Activated CD8-positive, alpha-beta memory T cell treated with anti-CD3 and anti-CD28 coated beads for 24 hours (primary cell): Measurements from ENCODE around the gene FHOD3.

Experiments
- DNase-seq: peaks from one replicate; pipeline ENCODE4 v3.0.0-alpha.2; 2020

FHOD3 gene

GRCh38 chr18:36640021-36640952 is 342.8 kb downstream of the FHOD3 start:
- DNase-seq: no peak

DNA sequence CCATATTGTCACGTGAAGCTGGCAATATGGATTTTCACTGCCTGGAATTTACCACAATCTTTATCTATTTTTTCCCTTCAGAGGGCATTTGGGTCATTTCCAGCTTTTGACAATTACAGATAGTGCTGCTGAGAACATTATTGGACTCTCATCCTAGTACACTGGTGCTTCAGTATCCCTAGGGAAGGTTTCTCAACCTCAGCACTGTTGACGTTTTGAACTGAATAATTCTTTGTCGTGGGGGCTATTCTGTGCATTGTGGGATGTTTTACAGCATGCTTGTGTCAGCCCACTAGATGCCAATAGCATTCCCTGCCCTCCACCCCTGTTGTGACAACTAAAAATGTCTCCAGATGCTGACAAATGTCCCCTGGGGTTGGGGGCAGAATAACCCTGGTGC is 345.5 kb downstream of the FHOD3 start:
- no peak for DNase-seq

GRCh38 chr18:36648803-36649202 is 351.3 kb downstream of the FHOD3 start:
- no peak for DNase-seq

DNA sequence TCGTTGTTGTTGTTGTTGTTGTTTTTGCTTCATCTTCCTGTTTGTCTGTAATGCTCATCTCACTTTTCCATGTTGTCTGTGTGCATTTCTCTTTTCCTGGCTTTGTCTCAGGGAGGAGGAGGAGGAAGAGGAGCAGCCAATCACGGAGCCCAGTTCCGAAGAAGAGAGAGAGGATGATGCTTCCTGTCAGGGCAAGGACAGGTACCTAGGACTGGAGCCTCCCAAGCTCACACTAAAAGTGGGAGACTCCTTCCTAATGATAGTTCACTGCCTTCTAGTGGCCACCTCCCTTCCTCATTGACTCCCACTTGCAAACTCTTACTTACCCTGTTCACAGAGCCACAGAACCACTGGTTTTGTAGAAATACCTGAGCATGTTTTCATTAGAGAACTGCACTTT is 351.7 kb downstream of the FHOD3 start:
- no peak for DNase-seq

DNA sequence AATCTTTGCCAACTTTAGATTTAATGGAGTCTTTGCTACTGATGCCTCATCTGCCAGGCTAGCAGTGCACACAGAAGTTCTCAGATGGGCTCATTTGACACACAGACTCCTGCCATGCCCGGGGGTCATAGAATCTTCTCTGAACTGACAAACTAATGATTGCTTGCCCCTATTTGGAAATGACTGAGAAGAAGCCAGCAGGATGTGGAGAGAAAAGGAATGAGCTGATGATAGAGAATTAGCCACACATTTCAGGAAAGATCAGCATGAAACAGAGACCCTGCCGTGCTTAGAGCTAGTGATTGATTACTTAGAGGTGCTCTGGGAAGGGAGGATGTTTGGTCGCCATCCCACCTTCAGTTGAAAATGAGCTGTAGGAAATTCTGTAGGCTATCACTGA is 352.8 kb downstream of the FHOD3 start:
- no peak for DNase-seq

- DNase-seq: no peak
Measured at GRCh38 chr18:36650906-36651305, 353.4 kb downstream of the FHOD3 start.

DNA sequence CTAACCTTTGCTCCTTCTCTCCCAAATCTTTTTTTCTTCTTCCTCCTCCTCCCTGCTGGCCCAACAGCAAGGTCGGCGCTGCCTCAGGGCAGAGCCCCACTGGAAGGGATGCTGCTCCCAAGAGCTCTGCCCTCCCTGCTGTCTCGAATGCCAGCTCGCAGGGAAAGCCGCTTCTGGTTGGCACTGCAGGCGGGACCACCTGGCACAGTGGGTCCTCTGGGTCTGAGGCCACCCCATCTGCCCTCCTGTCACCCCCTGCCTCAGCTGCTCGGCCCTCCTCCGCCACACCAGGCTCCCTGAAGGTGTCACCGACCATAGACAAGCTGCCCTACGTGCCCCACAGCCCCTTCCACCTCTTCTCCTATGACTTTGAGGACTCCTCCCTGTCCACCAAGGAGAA is 355.0 kb downstream of the FHOD3 start:
- DNase-seq: no peak

GRCh38 chr18:36653141-36653869 is 355.8 kb downstream of the FHOD3 start:
- no peak for DNase-seq

DNA sequence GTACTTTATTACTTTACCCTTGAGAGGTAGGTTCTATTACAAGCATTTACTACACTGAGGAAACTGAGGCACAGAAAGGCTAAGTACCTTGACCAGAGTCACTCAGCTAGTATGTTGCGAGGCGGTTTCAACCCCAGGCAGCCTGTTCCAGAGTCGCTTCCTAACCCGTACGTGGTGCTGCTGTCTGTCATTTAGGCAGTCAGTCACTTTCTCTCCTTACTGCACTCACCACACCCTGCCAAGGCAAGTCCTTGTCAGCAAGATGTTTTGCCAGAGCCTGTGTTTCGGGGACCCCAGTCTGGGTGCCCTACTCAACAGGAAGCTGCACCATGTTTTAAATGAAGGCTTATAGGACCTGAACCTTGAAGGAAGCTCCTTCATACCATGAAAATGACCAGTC is 356.4 kb downstream of the FHOD3 start:
- no peak for DNase-seq

DNA sequence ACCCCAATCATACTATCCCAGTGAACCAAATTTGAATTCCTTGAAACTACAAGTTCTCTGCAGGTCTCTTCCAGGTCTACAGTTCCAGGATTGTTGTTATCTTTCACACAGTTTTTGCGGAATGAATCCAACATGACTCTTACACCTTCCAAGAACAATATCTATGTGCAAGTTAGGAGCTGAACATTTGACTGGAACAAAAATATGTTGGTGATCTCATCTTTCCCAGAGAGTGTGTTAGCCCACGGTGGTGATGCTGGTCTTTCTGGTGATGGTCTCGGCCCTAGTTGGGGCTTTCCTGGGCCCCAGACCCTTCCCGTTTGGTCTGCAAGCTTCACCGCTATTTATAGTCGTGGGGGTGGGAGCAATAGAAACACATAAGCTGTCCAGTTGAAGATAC is 357.6 kb downstream of the FHOD3 start:
- no peak for DNase-seq

DNA sequence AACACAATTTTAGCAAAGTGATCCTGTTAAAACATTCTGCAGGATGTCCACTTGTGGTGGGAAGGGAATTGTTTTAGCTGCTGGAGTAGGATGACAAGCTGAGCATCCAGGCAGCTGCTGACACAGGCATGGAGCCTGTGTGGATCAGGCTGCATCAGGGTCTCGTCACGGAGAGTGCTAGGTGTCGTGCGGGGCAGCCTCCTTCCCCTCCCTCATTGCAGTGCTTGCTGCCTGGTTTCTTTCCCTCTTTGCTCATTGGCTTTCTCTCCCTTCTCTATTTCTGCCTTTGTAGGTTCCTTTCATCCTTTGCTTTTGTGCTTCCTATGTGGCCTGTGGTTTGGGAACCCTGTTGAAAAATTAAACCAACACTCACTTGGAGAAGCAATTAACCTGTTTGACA is 358.4 kb downstream of the FHOD3 start:
- no peak for DNase-seq

DNA sequence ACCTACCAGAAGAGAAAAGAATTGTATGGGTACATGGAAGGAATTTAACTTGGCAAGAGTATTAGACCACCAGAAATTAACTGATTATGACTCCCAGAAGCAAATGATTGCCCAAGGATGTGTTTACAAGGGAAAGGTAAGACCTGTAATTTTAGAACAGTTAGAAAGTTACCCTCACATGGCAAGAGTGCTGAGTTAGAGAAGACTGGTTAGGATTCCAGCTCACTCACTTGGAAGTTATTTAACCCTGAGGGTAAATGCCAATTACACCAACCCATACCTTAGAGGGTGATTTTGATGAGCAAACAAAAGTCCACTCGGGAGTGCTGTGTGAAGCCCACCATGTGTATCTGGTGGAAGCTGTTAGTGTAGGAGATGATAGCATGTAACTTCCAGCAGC is 361.1 kb downstream of the FHOD3 start:
- DNase-seq: no peak

DNA sequence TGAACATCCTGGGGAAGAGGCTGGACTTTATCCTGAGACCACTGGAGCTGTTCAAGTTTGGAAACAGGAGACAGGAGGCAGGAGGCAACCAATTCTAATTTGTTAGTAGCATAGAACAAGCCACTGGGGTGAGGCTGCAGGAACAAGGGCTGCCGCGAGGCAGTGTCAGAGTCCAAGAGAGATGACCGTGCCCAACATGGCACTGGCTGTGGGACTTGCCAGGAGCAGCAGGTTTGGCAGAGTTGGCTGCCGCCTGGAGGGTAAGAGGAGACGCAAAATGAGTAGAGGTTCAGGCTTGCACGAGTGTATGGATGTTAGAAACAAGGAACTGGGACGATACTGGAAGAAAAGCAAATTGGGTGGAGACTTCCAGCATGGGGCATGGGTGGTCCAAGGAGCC is 362.8 kb downstream of the FHOD3 start:
- DNase-seq: no peak

DNA sequence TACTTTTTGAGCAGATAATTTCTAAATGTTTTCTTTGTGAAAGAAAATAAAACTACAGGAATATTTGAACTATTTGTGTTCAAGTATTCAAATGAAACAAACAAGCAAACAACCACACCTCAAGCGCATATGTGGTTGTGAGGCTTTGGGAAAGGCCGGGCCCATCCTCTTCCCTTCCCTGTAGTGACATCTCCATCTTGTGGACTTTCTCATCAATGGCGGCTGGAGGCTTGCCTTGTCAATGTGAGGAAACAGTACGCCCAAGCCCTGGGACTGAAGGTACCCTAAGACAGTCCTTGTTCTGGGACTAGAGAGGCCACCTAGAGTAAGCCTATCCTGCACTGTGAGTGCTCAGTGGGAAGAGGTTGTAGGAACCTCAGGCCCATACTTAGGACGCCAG is 364.5 kb downstream of the FHOD3 start:
- no peak for DNase-seq

DNA sequence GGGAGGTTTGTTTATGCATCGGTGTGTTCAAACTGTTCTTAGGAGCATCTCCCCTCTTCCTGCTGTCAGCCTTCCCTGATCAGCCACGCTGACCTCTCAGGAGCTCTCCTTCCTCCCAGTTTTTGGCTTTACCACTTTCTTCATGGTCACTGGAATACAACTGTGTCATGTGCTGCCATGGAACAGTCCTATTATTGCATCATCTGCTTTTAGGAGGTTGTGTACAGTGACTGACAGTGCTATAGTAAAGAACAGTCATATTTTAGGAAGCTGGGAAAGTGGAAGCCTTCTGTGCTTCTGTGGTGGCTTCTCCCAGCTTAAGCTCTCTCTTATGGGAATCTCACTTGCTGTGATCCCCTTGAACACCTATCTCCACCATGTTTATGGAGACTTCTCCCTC is 365.8 kb downstream of the FHOD3 start:
- no peak for DNase-seq

GRCh38 chr18:36665952-36666351 is 368.4 kb downstream of the FHOD3 start:
- no peak for DNase-seq

DNA sequence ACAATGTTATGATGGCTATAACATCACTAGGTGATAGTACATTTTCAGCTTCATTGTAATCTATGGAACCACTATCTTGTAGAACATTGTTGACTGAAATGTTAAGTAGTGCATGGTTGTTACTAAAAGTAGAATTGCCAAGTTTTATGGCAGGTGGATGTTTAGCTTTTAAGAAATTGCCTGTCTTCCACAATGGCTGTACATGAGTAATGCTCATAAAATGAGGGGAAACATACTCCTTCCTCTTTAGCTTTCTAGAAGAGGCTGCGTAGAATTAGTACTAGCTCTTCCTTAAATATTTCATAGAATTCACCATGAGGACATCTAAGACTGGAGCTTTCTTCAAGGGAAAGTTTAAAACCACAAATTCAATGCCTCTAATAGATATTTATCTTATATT is 370.3 kb downstream of the FHOD3 start:
- DNase-seq: no peak

GRCh38 chr18:36668349-36668748 is 370.8 kb downstream of the FHOD3 start:
- DNase-seq: no peak

- DNase-seq: no peak
Measured at GRCh38 chr18:36672437-36673344, 375.2 kb downstream of the FHOD3 start.

- DNase-seq: no peak
Measured at GRCh38 chr18:36673452-36673851, 375.9 kb downstream of the FHOD3 start.

DNA sequence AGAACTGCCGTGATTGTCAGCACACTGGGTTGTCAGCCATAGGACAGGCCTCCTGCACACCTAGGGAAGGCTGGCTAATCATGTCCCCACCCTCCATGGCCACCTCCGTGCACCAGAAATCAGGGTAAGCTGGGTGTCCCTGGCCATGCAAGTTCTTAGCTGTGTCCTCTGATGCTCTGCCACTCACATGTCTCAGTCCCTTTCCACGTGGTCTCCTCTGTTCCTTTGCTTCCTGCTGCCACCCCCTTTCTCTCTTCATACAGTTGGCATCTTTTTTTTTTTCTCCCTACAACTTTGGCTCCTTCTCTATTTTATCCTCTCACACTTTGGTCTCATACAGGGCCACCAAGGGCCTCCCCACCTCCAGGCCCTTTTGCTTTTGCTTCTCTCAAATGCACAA is 377.6 kb downstream of the FHOD3 start:
- DNase-seq: no peak

- no peak for DNase-seq
Measured at GRCh38 chr18:36675542-36675941, 378.0 kb downstream of the FHOD3 start.

GRCh38 chr18:36676629-36677028 is 379.1 kb downstream of the FHOD3 start:
- DNase-seq: no peak
